ENCODE measurements around the gene EPHA7.

EPHA7 gene

DNA sequence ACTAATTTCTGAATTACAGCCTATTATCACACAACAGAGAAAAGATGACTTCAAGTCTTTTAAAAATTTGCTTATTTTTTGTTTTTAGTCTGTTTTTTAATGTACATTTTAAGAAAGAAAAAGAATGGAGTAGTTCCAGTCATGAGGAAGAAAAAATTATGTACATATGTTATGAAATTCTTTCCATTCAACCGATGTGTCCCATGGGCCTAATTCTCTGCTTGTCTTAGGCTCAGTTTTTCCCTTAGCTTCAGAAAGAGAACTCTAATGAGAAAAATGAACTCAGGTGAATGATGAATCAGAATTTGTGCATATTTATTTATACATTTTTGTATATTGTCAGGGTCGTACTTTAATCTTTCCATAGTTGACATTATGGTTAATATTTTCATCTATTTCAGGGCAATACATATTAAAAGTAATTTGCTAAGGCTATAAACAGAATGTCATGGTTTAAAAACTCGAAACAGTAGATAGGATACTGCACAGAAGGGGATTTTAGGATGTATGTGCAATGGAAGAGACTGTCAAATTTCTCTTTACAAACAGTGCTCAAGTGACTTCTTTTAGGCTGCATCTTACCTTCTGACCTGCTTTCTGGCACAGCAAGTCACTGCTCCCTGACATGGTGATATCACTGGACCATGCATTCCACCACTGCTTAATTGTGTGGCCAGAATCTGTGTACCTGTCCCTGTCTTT, 153.1 kb downstream of the EPHA7 start:
- no peak for DNase-seq (ENCODE audit: low spot score)
- H3K27ac ChIP-seq = no peak overlapping the region
- TF ChIP-seq CTCF (IDR thresholded peaks at IDR 0.05) = no peak
- H3K4me3 ChIP-seq = no peak overlapping the region

GRCh38 chr6:93260881-93261280, 158.5 kb downstream of the EPHA7 start:
- Histone ChIP-seq H3K27ac (no peak overlapping the region), H3K4me3 (no peak overlapping the region)
- no peak for DNase-seq (ENCODE audit: low spot score)
- TF ChIP-seq CTCF (IDR thresholded peaks at IDR 0.05) = no peak

- H3K4me3 ChIP-seq = no peak overlapping the region
Measured at GRCh38 chr6:93259332-93259731, 160.0 kb downstream of the EPHA7 start.

GRCh38 chr6:93252930-93253329, 166.4 kb downstream of the EPHA7 start:
- Histone ChIP-seq H3K4me3 (no peak overlapping the region), H3K27ac (no peak overlapping the region)
- TF ChIP-seq CTCF (IDR thresholded peaks at IDR 0.05) = no peak
- no peak for DNase-seq (ENCODE audit: low spot score)

More at GRCh38 chr6:93259332-93259731, 160.0 kb downstream of the EPHA7 start:
- DNase-seq (ENCODE audit: low spot score) = no peak
- H3K27ac ChIP-seq = no peak overlapping the region
- TF ChIP-seq CTCF (IDR thresholded peaks at IDR 0.05) = no peak

GRCh38 chr6:93248631-93249030, 170.7 kb downstream of the EPHA7 start:
- H3K4me3 ChIP-seq = no peak overlapping the region
- no peak for DNase-seq (ENCODE audit: low spot score)
- no peak for TF ChIP-seq CTCF (IDR thresholded peaks at IDR 0.05)
- H3K27ac ChIP-seq = no peak overlapping the region

GRCh38 chr6:93243231-93243778, 176.1 kb downstream of the EPHA7 start:
- TF ChIP-seq CTCF (IDR thresholded peaks at IDR 0.05) = no peak
- no peak overlapping the region for H3K4me3 ChIP-seq
- DNase-seq (ENCODE audit: low spot score) = no peak
- no peak overlapping the region for H3K27ac ChIP-seq

GRCh38 chr6:93242049-93242448, 177.3 kb downstream of the EPHA7 start:
- Histone ChIP-seq H3K27ac (no peak overlapping the region), H3K4me3 (no peak overlapping the region)
- DNase-seq (ENCODE audit: low spot score) = no peak
- TF ChIP-seq CTCF (IDR thresholded peaks at IDR 0.05) = no peak

Data from coronary artery (tissue), 2 donors.